GM21723 (cell line): ENCODE results near the gene ITPRIPL1.

ENCODE experiments used
- ATAC-seq: cut with Tn5 transposase; IDR thresholded peaks from one replicate; pipeline ENCODE4 v1.9.1; 2021; ENCODE audit warnings: mild to moderate bottlenecking, moderate library complexity; ENCODE audit not compliant: unreplicated experiment

The ITPRIPL1 gene

GRCh38 chr2:96320728-96321622, 4.1 kb upstream of the ITPRIPL1 start:
- ATAC-seq, result peak; percentile 24

GRCh38 chr2:96323849-96324248, 1.3 kb upstream of the ITPRIPL1 start:
- ATAC-seq, result no peak

- no peak for ATAC-seq
Observed at GRCh38 chr2:96324721-96325040, 436 bp upstream of the ITPRIPL1 start.

GRCh38 chr2:96325884-96326255, 753 bp downstream of the ITPRIPL1 start:
- no peak for ATAC-seq

GRCh38 chr2:96326564-96326963, 1.4 kb downstream of the ITPRIPL1 start:
- no peak for ATAC-seq

- ATAC-seq, result no peak
Observed at GRCh38 chr2:96326990-96327820, 2.1 kb downstream of the ITPRIPL1 start.

- ATAC-seq, result no peak
Observed at GRCh38 chr2:96329456-96329855, 4.3 kb downstream of the ITPRIPL1 start.

GRCh38 chr2:96329874-96330273, 4.8 kb downstream of the ITPRIPL1 start:
- ATAC-seq, result no peak

GRCh38 chr2:96330407-96330806, 5.3 kb downstream of the ITPRIPL1 start:
- no peak for ATAC-seq

- ATAC-seq, result no peak
Observed at GRCh38 chr2:96333708-96334107, 8.6 kb downstream of the ITPRIPL1 start.

- no peak for ATAC-seq
Observed at GRCh38 chr2:96336104-96336775, 11.1 kb downstream of the ITPRIPL1 start.

- ATAC-seq, result no peak
Observed at GRCh38 chr2:96336873-96337272, 11.8 kb downstream of the ITPRIPL1 start.

- ATAC-seq, result no peak
Observed at GRCh38 chr2:96340493-96341414, 15.6 kb downstream of the ITPRIPL1 start.

- no peak for ATAC-seq
Observed at GRCh38 chr2:96341641-96342040, 16.5 kb downstream of the ITPRIPL1 start.

GRCh38 chr2:96342085-96342484, 17.0 kb downstream of the ITPRIPL1 start:
- ATAC-seq, result no peak

GRCh38 chr2:96344011-96344410, 18.9 kb downstream of the ITPRIPL1 start:
- peak; percentile 85 for ATAC-seq

- ATAC-seq, result no peak
Observed at GRCh38 chr2:96345438-96345837, 20.3 kb downstream of the ITPRIPL1 start.

GRCh38 chr2:96345868-96346462, 20.8 kb downstream of the ITPRIPL1 start:
- ATAC-seq, result no peak

GRCh38 chr2:96347395-96347794, 22.3 kb downstream of the ITPRIPL1 start:
- ATAC-seq, result no peak

- no peak for ATAC-seq
Observed at GRCh38 chr2:96353032-96353561, 28.0 kb downstream of the ITPRIPL1 start.
